Measurements from ENCODE around the gene ARHGAP31. TPM values are rescaled to one million over a fixed set of nuclear protein-coding genes. Genes with fewer than 3 reads are reported as not detected.
"Not testable (repeated sequence)": the region's sequence is repeated elsewhere in the genome, so short reads cannot be mapped to it uniquely, and the experiment has no call there.

ARHGAP31 gene
- polyA plus RNA-seq, 6 donors from 2014 or later = 0.54 to 1.5 (median 0.83) TPM; not detected in 1

DNA sequence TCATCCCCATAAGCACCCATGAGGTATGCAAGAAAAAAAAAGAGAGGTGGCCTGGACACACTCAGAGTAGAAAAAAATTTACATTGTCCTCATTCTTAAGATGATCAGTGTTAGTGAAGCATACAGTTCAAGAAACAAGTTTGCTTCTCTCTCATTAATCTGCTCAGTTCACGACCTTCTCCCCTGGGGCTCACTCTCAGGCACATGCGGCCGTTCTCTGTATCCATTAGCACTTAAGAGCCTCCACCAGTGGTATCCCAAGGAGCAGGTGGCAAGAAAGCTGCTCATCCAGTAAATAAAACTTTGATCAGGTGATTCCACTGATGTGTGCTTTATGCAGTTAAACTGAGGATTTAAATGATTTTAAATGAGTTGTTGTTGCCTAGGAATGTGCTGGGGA, 57.4 kb downstream of the ARHGAP31 start:
- Mint-ChIP-seq H3K36me3 (no peaks in the 10 kb centered on the region), H3K27me3 (peaks cover 0 to 5% (median 0%) of the 10 kb centered on the region in 3 donors), H3K9me3 (no peaks in the 10 kb centered on the region), H3K4me3 (no peak overlapping the region), H3K4me1 (peaks cover 16 to 26% (median 26%) of the 10 kb centered on the region in 3 donors), H3K27ac (peak overlapping the region in 2 of 6 donors; percentile 1 to 21)
- ATAC-seq (ENCODE audit: low read depth in 2 of 2) = no peak
- no peak for DNase-seq

- ATAC-seq (ENCODE audit: low read depth in 2 of 2) = peak; percentile 86 to 87
Observed at GRCh38 chr3:119352034-119352609, 57.9 kb downstream of the ARHGAP31 start.

GRCh38 chr3:119352863-119353527, 58.8 kb downstream of the ARHGAP31 start:
- Mint-ChIP-seq H3K4me1 (peaks cover 20 to 28% (median 26%) of the 10 kb centered on the region in 3 donors), H3K27me3 (no peaks in the 10 kb centered on the region), H3K4me3 (peak overlapping the region in 3 of 8 donors; percentile 5 to 65 (median 22)), H3K9me3 (no peaks in the 10 kb centered on the region), H3K27ac (peak overlapping the region in 4 of 6 donors; percentile 12 to 77 (median 47)), H3K36me3 (no peaks in the 10 kb centered on the region)
- DNase-seq (peak; percentile 34), ATAC-seq (ENCODE audit: low read depth in 2 of 2) (peak; percentile 55 to 56)

More at GRCh38 chr3:119352034-119352609, 57.9 kb downstream of the ARHGAP31 start:
- peak overlapping the region; percentile 0 to 91 (median 16) for H3K27ac Mint-ChIP-seq
- peak; percentile 48 for DNase-seq
- peaks cover 0 to under 1% (median 0%) of the 10 kb centered on the region in 3 donors for H3K27me3 Mint-ChIP-seq
- H3K4me3 Mint-ChIP-seq = peak overlapping the region in 6 of 8 donors; percentile 1 to 80 (median 42)
- H3K9me3 Mint-ChIP-seq = no peaks in the 10 kb centered on the region
- H3K4me1 Mint-ChIP-seq = peaks cover 18 to 27% (median 26%) of the 10 kb centered on the region in 3 donors
- no peaks in the 10 kb centered on the region for H3K36me3 Mint-ChIP-seq

DNA sequence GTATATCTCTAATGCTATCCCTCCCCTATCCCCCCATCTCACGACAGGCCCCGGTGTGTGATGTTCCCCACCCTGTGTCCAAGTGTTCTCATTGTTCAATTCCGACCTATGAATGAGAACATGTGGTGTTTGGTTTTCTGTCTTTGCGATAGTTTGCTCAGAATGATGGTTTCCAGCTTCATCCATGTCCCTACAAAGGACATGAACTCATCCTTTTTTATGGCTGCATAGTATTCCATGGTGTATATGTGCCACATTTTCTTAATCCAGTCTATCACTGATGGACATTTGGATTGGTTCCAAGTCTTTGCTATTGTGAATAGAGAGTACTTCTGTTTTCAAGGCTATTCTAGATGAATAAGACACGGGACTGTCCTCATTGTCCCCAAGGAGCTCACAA, 61.4 kb downstream of the ARHGAP31 start:
- not testable (repeated sequence) for H3K9me3 Mint-ChIP-seq; ATAC-seq (ENCODE audit: low read depth in 2 of 2); H3K36me3 Mint-ChIP-seq; H3K4me3 Mint-ChIP-seq; H3K27ac Mint-ChIP-seq; H3K27me3 Mint-ChIP-seq; DNase-seq
- peaks cover 31 to 41% (median 33%) of the 10 kb centered on the region in 3 donors for H3K4me1 Mint-ChIP-seq

GRCh38 chr3:119356646-119357045, 62.5 kb downstream of the ARHGAP31 start:
- H3K9me3 Mint-ChIP-seq = no peaks in the 10 kb centered on the region
- ATAC-seq (ENCODE audit: low read depth in 2 of 2) = no peak
- H3K27me3 Mint-ChIP-seq = no peaks in the 10 kb centered on the region
- no peak overlapping the region for H3K27ac Mint-ChIP-seq
- H3K4me3 Mint-ChIP-seq = peak overlapping the region in 2 of 8 donors; percentile 15 to 48
- peaks cover 30 to 33% (median 33%) of the 10 kb centered on the region in 3 donors for H3K4me1 Mint-ChIP-seq
- H3K36me3 Mint-ChIP-seq = no peaks in the 10 kb centered on the region
- DNase-seq = no peak

- Mint-ChIP-seq H3K36me3 (no peaks in the 10 kb centered on the region), H3K4me1 (peaks cover 24 to 30% (median 28%) of the 10 kb centered on the region in 3 donors), H3K4me3 (peak overlapping the region in 2 of 8 donors; percentile 15 to 48), H3K9me3 (no peaks in the 10 kb centered on the region), H3K27me3 (no peaks in the 10 kb centered on the region), H3K27ac (peak overlapping the region in 2 of 6 donors; percentile 1 to 8)
- ATAC-seq (ENCODE audit: low read depth in 2 of 2) (no peak), DNase-seq (no peak)
Observed at GRCh38 chr3:119357190-119357589, 63.0 kb downstream of the ARHGAP31 start.

GRCh38 chr3:119359476-119360326, 65.5 kb downstream of the ARHGAP31 start:
- Mint-ChIP-seq H3K27ac (peak overlapping the region in 5 of 6 donors; percentile 4 to 65 (median 43)), H3K9me3 (no peaks in the 10 kb centered on the region), H3K4me1 (peaks cover 11 to 18% (median 15%) of the 10 kb centered on the region in 3 donors), H3K36me3 (no peaks in the 10 kb centered on the region), H3K4me3 (peak overlapping the region in 5 of 8 donors; percentile 7 to 69 (median 56)), H3K27me3 (no peaks in the 10 kb centered on the region)
- DNase-seq (peak; percentile 49), ATAC-seq (ENCODE audit: low read depth in 2 of 2) (peak; percentile 78 to 97)

GRCh38 chr3:119360736-119361462, 66.7 kb downstream of the ARHGAP31 start:
- H3K27ac Mint-ChIP-seq = no peak overlapping the region
- no peaks in the 10 kb centered on the region for H3K36me3 Mint-ChIP-seq

DNA sequence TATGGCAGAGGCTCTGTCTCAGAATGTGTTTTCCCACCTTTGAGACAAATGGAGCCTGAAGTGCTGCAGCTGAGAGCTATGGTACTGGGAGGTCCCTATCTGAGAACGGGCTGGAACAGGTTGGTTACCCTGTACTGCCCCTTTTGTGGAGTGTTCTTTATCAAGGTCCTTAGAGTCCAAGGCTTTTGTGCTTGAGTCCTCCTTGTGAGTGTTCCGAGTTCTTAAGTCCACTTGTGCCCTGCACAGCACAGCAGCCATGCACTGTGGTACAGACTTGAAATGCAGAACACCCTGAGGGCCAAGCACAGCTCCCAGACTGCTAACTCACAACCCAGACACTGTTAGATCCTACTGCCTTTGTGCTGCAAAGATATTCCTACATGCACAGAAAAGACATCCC, 67.8 kb downstream of the ARHGAP31 start:
- Mint-ChIP-seq H3K36me3 (no peaks in the 10 kb centered on the region), H3K9me3 (no peaks in the 10 kb centered on the region), H3K27me3 (no peaks in the 10 kb centered on the region), H3K4me3 (no peak overlapping the region), H3K4me1 (peaks cover 11 to 16% (median 15%) of the 10 kb centered on the region in 3 donors), H3K27ac (no peak overlapping the region)
- ATAC-seq (ENCODE audit: low read depth in 2 of 2) = no peak
- DNase-seq = no peak

More at GRCh38 chr3:119360736-119361462, 66.7 kb downstream of the ARHGAP31 start:
- no peaks in the 10 kb centered on the region for H3K9me3 Mint-ChIP-seq
- no peak for ATAC-seq (ENCODE audit: low read depth in 2 of 2)
- H3K4me3 Mint-ChIP-seq = no peak overlapping the region
- H3K4me1 Mint-ChIP-seq = peaks cover 11 to 18% (median 15%) of the 10 kb centered on the region in 3 donors
- no peak for DNase-seq
- H3K27me3 Mint-ChIP-seq = no peaks in the 10 kb centered on the region

DNA sequence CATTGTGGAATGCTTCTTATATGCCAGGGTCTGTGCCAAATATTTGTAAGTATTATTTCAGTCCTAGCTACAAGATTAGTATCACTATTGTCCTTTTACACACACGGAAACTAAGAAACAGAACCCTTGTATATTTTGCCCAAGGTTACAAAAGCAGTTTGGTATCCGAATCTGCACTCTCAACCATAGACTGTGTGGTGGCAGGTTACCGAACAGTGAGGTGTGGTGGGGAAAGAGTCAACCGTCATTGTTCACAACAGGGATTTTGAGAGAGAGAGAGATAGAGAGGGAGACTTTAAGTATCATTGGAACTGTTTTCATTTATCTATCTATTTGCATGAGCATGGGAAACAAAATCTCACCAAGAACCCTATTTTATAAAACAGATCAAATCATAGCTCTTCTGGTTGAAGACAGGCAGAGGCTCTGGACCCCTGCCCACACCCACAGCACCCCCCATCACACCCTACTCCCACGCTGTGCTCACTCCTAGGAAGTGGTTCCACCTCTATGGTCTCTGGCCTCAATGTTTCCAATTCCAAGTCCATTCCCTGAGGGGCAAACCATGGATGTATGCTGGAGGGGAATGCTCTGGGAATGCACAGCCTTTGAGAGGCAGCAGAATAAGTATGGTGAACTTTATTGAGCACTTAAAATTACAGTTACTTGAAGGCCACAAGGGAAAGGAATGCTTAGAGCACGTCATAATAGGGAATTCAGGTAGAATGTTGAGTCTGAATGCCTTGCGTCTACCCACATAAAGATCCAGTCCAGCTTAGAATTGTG, 69.0 kb downstream of the ARHGAP31 start:
- H3K4me1 Mint-ChIP-seq = peaks cover 11 to 13% (median 13%) of the 10 kb centered on the region in 3 donors
- no peak overlapping the region for H3K4me3 Mint-ChIP-seq
- DNase-seq (no peak), ATAC-seq (ENCODE audit: low read depth in 2 of 2) (no peak)
- no peak overlapping the region for H3K27ac Mint-ChIP-seq
- no peaks in the 10 kb centered on the region for H3K9me3 Mint-ChIP-seq
- H3K36me3 Mint-ChIP-seq = peaks cover 0 to under 1% of the 10 kb centered on the region in 2 donors
- no peaks in the 10 kb centered on the region for H3K27me3 Mint-ChIP-seq

- no peak for ATAC-seq (ENCODE audit: low read depth in 2 of 2)
- no peak for DNase-seq
- H3K27me3 Mint-ChIP-seq = no peaks in the 10 kb centered on the region
- H3K9me3 Mint-ChIP-seq = no peaks in the 10 kb centered on the region
- peaks cover 0 to 10% of the 10 kb centered on the region in 2 donors for H3K36me3 Mint-ChIP-seq
- peaks cover 7 to 11% (median 8%) of the 10 kb centered on the region in 3 donors for H3K4me1 Mint-ChIP-seq
- no peak overlapping the region for H3K27ac Mint-ChIP-seq
- H3K4me3 Mint-ChIP-seq = no peak overlapping the region
Observed at GRCh38 chr3:119364401-119364800, 70.2 kb downstream of the ARHGAP31 start.

DNA sequence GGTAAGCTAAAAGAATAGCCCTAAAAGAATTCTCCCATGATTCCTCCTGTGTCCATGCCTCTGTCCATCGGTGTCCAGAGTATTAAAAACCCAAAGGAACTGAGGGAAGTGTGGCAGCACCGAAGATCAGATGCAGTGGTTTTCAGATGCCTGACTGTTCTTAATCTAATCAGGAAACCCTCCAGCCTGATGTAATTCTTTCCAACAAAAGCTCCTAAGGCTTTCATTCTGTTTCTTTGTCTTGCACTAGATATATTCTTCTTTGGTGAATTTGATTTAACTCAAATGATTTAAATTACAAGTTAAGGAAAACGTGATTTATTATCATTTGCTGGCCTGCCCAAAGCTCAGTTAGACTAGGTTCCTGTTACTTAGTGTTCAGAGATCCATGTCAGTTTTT, 71.2 kb downstream of the ARHGAP31 start:
- H3K36me3 Mint-ChIP-seq = peaks cover 0 to 14% of the 10 kb centered on the region in 2 donors
- no peak for DNase-seq
- H3K9me3 Mint-ChIP-seq = no peaks in the 10 kb centered on the region
- H3K27me3 Mint-ChIP-seq = no peaks in the 10 kb centered on the region
- H3K4me1 Mint-ChIP-seq = peaks cover 0 to under 1% (median 0%) of the 10 kb centered on the region in 3 donors
- ATAC-seq (ENCODE audit: low read depth in 2 of 2) = no peak
- no peak overlapping the region for H3K4me3 Mint-ChIP-seq
- H3K27ac Mint-ChIP-seq = no peak overlapping the region
